Peyer's patch (tissue), 4 donors: ENCODE results near the gene TNKS1BP1. TPM values are rescaled to one million over a fixed set of nuclear protein-coding genes. Genes with fewer than 3 reads are reported as not detected.

Experiments used
- DNase-seq, 3 donors: peaks; one replicate each; pipeline ENCODE4 v3.0.0-alpha.2; 2017 to 2019
- H3K27ac ChIP-seq, 4 donors: fragments of 200-600 bp; sonication (generic); one replicate each; pipeline ENCODE4 v1.5.1; 2016 to 2019
- H3K27me3 ChIP-seq, 2 donors: fragments of 200-600 bp; sonication (generic); one replicate each; pipeline ENCODE4 v1.5.1; 2019
- H3K36me3 ChIP-seq, 3 donors: fragments of 200-600 bp; sonication (generic); one replicate each; pipeline ENCODE4 v1.5.1; 2016 to 2019
- H3K4me1 ChIP-seq, 4 donors: fragments of 200-600 bp; sonication (generic); one replicate each; pipeline ENCODE4 v1.5.1; 2016 to 2019
- H3K4me3 ChIP-seq, 4 donors: fragments of 200-600 bp; sonication (generic); 1 replicate in 3 of 4; 2 replicates in 1 of 4; pipeline ENCODE4 v1.5.1; 2016 to 2019; ENCODE audit warnings: mild to moderate bottlenecking in 1 of 4
- H3K9me3 ChIP-seq, 4 donors: fragments of 200-600 bp; sonication (generic); one replicate each; pipeline ENCODE4 v1.5.1; 2016 to 2019; ENCODE audit warnings: mild to moderate bottlenecking in 1 of 4
- POLR2A ChIP-seq, 2 donors: fragments of 450-650 bp; IDR thresholded peaks; one replicate each; pipeline ENCODE4 v1.5.1; 2017; ENCODE audit warnings: antibody characterized with exemption in 2 of 2, mild to moderate bottlenecking in 2 of 2, moderate library complexity in 2 of 2
- total RNA-seq, 4 donors: library from RNA; depleted of rRNA; stranded (reverse); fragments of >200 nt; gene quantifications; one replicate each; pipeline ENCODE4 v1.1.0, GENCODE V29; 2016
- TF ChIP-seq, protein P1 (sequence below), 6 experiments: fragments of 450-650 bp in 4 of 6; fragments of 200-600 bp in 2 of 6; sonication (generic) in 1 of 6; IDR thresholded peaks; one replicate each; pipeline ENCODE4 v1.5.1; 2017 to 2019; ENCODE audit warnings: antibody characterized with exemption in 6 of 6, mild to moderate bottlenecking in 3 of 6, moderate library complexity in 1 of 6

Gene TNKS1BP1
- total RNA-seq, 4 donors from 2014 or later, result 91.8 to 156 (median 139) TPM

- Histone ChIP-seq H3K36me3 (peaks cover 0 to 44% (median 0%) of the 10 kb centered on the region in 3 donors), H3K27ac (peak overlapping the region; percentile 74 to 97 (median 91)), H3K4me3 (peak overlapping the region; percentile 67 to 95 (median 84)), H3K27me3 (no peaks in the 10 kb centered on the region), H3K9me3 (no peaks in the 10 kb centered on the region), H3K4me1 (peaks cover 0 to 58% (median 8%) of the 10 kb centered on the region in 4 donors)
- TF ChIP-seq, protein P1, sequence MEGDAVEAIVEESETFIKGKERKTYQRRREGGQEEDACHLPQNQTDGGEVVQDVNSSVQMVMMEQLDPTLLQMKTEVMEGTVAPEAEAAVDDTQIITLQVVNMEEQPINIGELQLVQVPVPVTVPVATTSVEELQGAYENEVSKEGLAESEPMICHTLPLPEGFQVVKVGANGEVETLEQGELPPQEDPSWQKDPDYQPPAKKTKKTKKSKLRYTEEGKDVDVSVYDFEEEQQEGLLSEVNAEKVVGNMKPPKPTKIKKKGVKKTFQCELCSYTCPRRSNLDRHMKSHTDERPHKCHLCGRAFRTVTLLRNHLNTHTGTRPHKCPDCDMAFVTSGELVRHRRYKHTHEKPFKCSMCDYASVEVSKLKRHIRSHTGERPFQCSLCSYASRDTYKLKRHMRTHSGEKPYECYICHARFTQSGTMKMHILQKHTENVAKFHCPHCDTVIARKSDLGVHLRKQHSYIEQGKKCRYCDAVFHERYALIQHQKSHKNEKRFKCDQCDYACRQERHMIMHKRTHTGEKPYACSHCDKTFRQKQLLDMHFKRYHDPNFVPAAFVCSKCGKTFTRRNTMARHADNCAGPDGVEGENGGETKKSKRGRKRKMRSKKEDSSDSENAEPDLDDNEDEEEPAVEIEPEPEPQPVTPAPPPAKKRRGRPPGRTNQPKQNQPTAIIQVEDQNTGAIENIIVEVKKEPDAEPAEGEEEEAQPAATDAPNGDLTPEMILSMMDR (IDR thresholded peaks at IDR 0.05), result no peak
- peak in 1 of 3 donors; percentile 61 for DNase-seq
Observed at GRCh38 chr11:57324154-57324885, 432 bp downstream of the TNKS1BP1 start.

DNA sequence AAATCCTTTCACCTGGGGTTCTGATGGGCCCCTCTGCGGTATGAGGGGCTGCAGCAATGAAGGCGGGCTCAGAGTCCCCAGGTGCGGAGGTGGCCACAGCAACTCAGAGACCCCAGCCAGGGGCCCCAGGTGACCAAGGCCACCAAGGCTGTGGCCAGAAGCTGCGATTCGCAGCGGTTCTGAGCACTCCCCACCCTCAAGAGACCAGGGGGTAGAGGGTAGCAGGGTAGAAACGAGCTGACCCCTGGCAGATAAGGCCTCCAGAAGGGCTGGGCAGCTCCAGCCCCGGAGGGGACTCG lies 948 bp downstream of the TNKS1BP1 start:
- no peak for TF ChIP-seq POLR2A (IDR thresholded peaks at IDR 0.05)
- TF ChIP-seq, protein P1 (IDR thresholded peaks at IDR 0.05), result no peak
- peak overlapping the region; percentile 67 to 95 (median 84) for H3K4me3 ChIP-seq
- H3K9me3 ChIP-seq, result no peaks in the 10 kb centered on the region
- DNase-seq, result no peak
- H3K36me3 ChIP-seq, result peaks cover 0 to 41% (median 0%) of the 10 kb centered on the region in 3 donors
- H3K27ac ChIP-seq, result peak overlapping the region; percentile 74 to 97 (median 91)
- peaks cover 0 to 61% (median 8%) of the 10 kb centered on the region in 4 donors for H3K4me1 ChIP-seq
- no peaks in the 10 kb centered on the region for H3K27me3 ChIP-seq

GRCh38 chr11:57323167-57323854 lies 1.4 kb downstream of the TNKS1BP1 start:
- Histone ChIP-seq H3K4me1 (peaks cover 0 to 65% (median 8%) of the 10 kb centered on the region in 4 donors), H3K27me3 (no peaks in the 10 kb centered on the region), H3K4me3 (peak overlapping the region; percentile 67 to 95 (median 84)), H3K27ac (peak overlapping the region; percentile 74 to 97 (median 91)), H3K9me3 (no peaks in the 10 kb centered on the region), H3K36me3 (peaks cover 0 to 40% (median 0%) of the 10 kb centered on the region in 3 donors)
- DNase-seq, result no peak
- TF ChIP-seq, protein P1 (IDR thresholded peaks at IDR 0.05), result no peak
- no peak for TF ChIP-seq POLR2A (IDR thresholded peaks at IDR 0.05)

DNA sequence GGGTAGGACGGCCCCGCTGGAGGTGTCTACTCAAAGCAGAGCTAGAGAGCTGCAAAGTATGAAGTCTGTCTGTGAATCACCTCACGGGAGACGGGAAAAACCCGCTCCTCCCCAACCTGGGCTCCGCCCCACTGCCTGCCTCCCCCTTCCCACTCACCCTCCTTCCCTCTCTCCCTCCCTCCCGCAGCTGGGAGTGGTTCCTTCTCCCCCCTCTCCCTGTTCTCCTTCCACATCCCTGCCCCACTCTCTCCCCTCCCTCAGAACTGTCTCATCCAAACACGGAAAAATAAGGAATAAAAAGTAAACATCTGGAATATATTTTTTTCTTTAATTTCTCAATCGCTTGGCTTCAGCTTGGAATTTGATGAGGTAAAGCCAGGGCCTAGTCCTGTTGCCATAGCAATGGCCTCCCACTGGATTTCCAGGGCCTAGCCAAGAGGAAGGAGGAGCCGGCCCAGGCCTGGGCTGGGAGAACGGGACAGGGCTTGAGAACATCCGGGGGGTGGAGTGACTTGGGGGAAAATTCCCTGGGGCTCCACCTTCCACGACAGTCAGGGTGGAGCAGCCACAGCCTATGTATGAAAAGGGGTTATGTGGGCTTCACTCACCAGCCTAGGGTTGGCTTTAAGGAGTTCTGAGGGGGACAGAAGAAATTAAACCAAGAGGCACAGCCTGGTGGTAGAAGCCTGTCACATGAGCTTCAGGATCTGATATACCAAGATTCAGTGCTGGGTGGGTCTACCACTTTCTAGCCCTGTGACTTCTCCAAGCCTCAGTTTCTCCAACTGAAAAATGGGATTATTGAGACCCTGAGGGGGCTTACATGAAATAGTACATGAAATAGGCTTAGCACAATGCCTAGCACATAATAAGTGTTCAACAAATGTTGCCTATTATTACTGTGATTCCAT lies 2.2 kb downstream of the TNKS1BP1 start:
- H3K36me3 ChIP-seq, result peaks cover 0 to 36% (median 0%) of the 10 kb centered on the region in 3 donors
- H3K27ac ChIP-seq, result peak overlapping the region; percentile 74 to 97 (median 91)
- TF ChIP-seq, protein P1 (IDR thresholded peaks at IDR 0.05), result peak in 1 of 6 experiments; percentile 10
- TF ChIP-seq POLR2A (IDR thresholded peaks at IDR 0.05), result peak in 1 of 2 donors; percentile 67
- H3K4me3 ChIP-seq, result peak overlapping the region in 2 of 4 donors; percentile 85 to 95
- H3K4me1 ChIP-seq, result peaks cover 0 to 73% (median 8%) of the 10 kb centered on the region in 4 donors
- peak; percentile 33 to 89 (median 80) for DNase-seq
- no peaks in the 10 kb centered on the region for H3K27me3 ChIP-seq
- H3K9me3 ChIP-seq, result no peaks in the 10 kb centered on the region
